Left ventricle myocardium inferior (tissue), 1 donor: ENCODE data around the gene BYSL. TPM values are rescaled to one million over a fixed set of nuclear protein-coding genes. Genes with fewer than 3 reads are reported as not detected.

Source experiments
- DNase-seq: peaks from one replicate; pipeline ENCODE4 v3.0.0-alpha.2; 2020
- H3K27ac ChIP-seq: fragments of 200-600 bp; replicated peaks from 2 replicates; pipeline ENCODE4 v1.8.0; 2021
- H3K27me3 ChIP-seq: fragments of 200-600 bp; 2 replicates; pipeline ENCODE4 v1.8.0; 2021; ENCODE audit warnings: low read depth
- H3K36me3 ChIP-seq: fragments of 200-600 bp; 2 replicates; pipeline ENCODE4 v1.8.0; 2021
- H3K4me1 ChIP-seq: fragments of 200-600 bp; 2 replicates; pipeline ENCODE4 v1.8.0; 2021
- H3K4me3 ChIP-seq: fragments of 200-600 bp; 2 replicates; pipeline ENCODE4 v1.8.0; 2021; ENCODE audit warnings: mild to moderate bottlenecking, moderate library complexity
- H3K9me3 ChIP-seq: fragments of 200-600 bp; replicated peaks from 2 replicates; pipeline ENCODE4 v1.8.0; 2021
- intact Hi-C: fragments of 100-400 bp; cut with micrococcal nuclease; formaldehyde crosslinking; loops from one replicate; pipeline ENCODE4 v1.11.0; 2022
- total RNA-seq: library from RNA; stranded (reverse); fragmentation: NEBNext Ultra II Directional; extraction: Animal tissue kit (Norgen Biotek cat#: 25700); gene quantifications from one replicate; pipeline ENCODE4 v1.2.1, GENCODE V29; 2021
- TF ChIP-seq, protein P1 (sequence below): fragments of 200-600 bp; IDR thresholded peaks from 2 replicates; pipeline ENCODE4 v1.8.0; 2021; ENCODE audit warnings: antibody characterized with exemption, mild to moderate bottlenecking, borderline replicate concordance
- donor health status: DM: no; HTN: yes; CAD: no; lungs with severe emphysema.

Gene BYSL
- total RNA-seq, 1 donor from 2014 or later = 9.0 TPM

DNA sequence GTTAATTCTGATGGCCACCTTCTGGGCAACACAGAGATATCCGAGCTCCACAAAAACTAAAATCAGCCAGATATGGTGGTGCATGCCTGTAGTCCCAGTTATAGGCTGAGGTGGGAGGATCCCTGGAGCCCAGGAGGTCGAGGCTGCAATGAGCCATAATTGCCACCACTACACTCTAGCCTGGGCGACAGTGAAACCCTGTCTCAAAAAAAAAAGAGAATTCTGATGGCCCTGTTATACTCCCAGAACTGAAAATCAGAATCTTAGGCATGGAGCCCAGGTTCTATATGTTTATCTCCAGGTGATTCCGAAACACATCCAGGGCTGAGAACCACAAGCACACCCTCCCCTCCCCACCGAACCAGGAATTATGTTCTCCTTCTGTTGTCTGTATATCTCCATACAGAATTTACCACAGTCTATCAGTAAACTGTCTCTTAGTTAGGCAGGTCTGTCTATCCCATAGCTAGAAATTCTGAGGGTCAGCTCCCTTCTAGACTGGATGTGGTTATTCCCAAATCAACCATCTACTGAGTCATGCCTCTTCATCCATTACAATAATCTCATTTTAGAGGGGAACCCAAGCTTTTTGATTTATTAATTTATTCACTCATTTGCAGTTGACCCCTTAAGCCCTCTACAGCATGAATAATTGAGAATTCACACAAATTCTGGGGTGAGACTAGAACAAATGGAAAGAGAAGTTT lies 45.1 kb downstream of the BYSL start:
- Histone ChIP-seq H3K27ac (no peak overlapping the region), H3K4me3 (no peak overlapping the region), H3K9me3 (no peaks in the 10 kb centered on the region), H3K27me3 (no peaks in the 10 kb centered on the region), H3K4me1 (peaks cover 20% of the 10 kb centered on the region), H3K36me3 (no peaks in the 10 kb centered on the region)
- TF ChIP-seq, protein P1, sequence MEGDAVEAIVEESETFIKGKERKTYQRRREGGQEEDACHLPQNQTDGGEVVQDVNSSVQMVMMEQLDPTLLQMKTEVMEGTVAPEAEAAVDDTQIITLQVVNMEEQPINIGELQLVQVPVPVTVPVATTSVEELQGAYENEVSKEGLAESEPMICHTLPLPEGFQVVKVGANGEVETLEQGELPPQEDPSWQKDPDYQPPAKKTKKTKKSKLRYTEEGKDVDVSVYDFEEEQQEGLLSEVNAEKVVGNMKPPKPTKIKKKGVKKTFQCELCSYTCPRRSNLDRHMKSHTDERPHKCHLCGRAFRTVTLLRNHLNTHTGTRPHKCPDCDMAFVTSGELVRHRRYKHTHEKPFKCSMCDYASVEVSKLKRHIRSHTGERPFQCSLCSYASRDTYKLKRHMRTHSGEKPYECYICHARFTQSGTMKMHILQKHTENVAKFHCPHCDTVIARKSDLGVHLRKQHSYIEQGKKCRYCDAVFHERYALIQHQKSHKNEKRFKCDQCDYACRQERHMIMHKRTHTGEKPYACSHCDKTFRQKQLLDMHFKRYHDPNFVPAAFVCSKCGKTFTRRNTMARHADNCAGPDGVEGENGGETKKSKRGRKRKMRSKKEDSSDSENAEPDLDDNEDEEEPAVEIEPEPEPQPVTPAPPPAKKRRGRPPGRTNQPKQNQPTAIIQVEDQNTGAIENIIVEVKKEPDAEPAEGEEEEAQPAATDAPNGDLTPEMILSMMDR = no peak
- DNase-seq = no peak
- intact Hi-C loops = no loop called here

DNA sequence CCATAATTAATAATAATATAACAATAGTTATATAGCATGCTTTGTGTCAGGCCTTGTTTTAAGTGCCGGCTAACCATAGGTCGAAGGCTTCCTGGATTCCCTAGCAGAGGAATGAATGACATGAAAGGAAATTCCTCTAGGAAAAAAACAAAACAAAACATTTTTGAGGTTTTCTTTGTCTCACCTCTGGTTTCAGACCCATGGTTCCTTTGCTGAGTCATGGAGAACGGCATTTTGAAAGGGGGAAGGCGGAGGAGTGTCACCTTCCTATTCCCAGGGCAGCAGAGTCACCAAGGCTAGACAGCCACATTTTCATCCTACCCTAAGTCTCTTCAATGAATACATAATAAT lies 45.6 kb downstream of the BYSL start:
- Histone ChIP-seq H3K4me1 (peaks cover 20% of the 10 kb centered on the region), H3K27me3 (no peaks in the 10 kb centered on the region), H3K4me3 (no peak overlapping the region), H3K36me3 (no peaks in the 10 kb centered on the region), H3K27ac (no peak overlapping the region), H3K9me3 (no peaks in the 10 kb centered on the region)
- intact Hi-C loops = no loop called here
- TF ChIP-seq, protein P1 = no peak
- DNase-seq = no peak

DNA sequence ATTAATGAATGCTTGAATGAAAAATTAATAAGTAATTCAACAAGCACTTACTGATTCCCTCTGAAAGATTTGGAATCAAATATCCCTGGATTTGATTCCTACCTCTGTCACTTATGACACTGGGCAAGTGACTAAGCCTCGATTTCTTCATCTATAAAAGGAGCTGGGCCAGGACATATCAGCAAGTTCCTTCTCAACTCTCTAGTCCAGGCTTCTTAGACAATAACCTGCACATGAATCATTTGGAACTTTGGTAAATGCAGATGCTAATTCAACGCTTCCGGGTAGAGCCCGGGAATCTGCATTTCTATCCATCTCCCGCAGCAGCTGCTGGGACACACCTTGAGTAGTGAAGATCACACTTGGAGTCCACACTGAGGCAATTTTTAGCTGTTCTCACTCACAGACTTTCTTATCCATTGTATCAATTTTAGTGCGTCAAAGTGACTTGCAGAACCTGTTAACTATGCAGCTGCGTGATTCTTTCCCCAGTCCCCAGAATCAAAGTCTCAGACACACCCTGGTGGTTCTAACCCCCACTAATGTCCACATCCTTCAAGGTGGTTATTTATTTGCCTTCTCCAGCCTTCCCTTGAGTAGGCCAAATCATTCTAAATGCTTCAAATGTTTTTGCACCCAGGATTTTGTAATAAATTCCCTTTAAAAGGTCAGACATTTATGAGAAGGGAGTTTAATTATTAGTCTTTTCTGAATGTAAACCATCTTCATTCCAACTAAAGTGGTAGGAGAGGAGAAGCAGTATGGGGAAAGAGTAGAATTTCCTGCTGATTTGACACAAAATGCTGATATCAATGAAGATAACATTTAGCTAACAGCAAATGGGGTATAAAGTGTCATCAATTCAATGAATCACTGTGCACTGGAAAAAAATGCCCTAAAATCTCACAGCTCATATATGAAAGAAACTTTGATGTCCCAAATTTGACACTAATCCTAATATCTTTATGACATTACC lies 46.3 kb downstream of the BYSL start:
- Histone ChIP-seq H3K27me3 (no peaks in the 10 kb centered on the region), H3K4me1 (peaks cover 22% of the 10 kb centered on the region), H3K36me3 (no peaks in the 10 kb centered on the region), H3K27ac (no peak overlapping the region), H3K9me3 (no peaks in the 10 kb centered on the region), H3K4me3 (no peak overlapping the region)
- intact Hi-C loops = no loop called here
- DNase-seq = no peak
- TF ChIP-seq, protein P1 = no peak

DNA sequence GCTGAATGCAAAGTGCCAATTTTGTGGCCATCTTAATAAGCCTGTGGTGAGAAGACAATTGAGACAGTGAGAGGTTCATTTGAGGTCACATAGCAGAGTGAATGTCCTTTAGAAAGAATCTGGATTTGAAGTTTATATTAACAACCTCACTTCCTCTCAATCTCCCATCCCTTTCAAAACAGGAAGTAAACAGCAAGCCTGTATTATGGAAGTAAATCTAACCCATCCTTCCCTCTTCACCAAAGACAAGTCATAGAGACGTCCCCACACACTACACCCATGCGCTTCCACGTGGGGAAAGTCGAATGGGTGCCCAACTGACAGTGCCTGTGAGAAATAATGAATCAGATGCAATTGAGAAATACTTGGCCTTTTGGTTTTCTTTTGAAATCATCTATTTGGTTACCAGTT lies 49.1 kb downstream of the BYSL start:
- H3K9me3 ChIP-seq = no peaks in the 10 kb centered on the region
- intact Hi-C loops = no loop called here
- H3K4me1 ChIP-seq = peaks cover 29% of the 10 kb centered on the region
- TF ChIP-seq, protein P1 = no peak
- no peaks in the 10 kb centered on the region for H3K36me3 ChIP-seq
- DNase-seq = no peak
- no peaks in the 10 kb centered on the region for H3K27me3 ChIP-seq
- H3K4me3 ChIP-seq = no peak overlapping the region
- no peak overlapping the region for H3K27ac ChIP-seq

DNA sequence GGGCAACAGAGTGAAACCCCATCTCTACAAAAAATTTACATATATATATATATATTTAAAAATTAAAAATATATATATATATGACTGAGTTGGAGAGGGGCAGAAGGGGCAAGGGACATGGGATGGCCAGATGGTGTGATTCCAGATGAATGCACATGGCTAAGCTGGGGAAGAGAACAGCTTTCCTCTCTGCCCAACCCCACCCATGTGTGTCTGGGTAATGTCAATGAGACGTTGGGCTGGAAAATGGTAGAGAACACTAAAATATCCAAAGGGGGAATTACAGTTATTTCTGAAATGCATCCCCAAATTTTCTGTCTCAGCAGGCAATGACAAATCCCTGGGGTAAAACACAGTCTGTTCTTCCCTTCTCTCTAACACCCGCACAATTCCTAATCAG lies 51.5 kb downstream of the BYSL start:
- no peaks in the 10 kb centered on the region for H3K27me3 ChIP-seq
- H3K4me3 ChIP-seq = no peak overlapping the region
- H3K27ac ChIP-seq = no peak overlapping the region
- DNase-seq = no peak
- peaks cover 27% of the 10 kb centered on the region for H3K4me1 ChIP-seq
- no peaks in the 10 kb centered on the region for H3K36me3 ChIP-seq
- intact Hi-C loops = no loop called here
- TF ChIP-seq, protein P1 = no peak
- no peaks in the 10 kb centered on the region for H3K9me3 ChIP-seq
